Activated CD4-positive, alpha-beta T cell treated with anti-CD3 and anti-CD28 coated beads for 4 hours (primary cell): ENCODE data around the gene FSIP1.

ENCODE experiments used
- DNase-seq, 2 donors: peaks; one replicate each; pipeline ENCODE4 v3.0.0-alpha.2; 2020

FSIP1 gene

DNA sequence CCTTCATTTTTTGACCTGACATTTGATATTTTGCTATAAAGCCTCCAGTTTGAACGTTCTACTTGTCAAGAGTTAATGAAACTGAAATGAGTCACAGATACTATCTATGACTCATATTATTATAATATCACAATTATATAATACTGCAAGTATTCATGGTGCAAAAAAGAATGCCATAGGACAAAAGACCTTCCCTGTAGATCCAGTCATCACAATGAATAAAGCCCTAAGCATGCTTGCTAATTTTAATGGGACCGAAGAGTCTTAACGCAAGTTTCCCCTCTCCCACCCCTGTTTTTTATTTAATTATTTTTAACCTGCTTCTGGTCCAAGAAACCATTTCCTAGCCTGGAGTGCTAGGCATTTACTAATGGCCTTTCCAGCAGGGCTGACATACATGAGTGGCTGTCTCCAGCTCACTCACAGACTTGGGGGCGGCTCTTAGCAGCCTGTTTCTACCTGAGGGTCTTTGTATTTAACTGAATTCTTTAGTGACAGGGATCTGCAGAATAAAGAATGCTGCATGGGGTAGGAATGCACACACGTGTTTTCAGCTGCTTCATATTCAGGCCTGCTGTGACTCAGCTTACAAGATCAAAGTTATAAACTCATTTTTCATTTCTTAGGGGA is 140.5 kb downstream of the FSIP1 start:
- DNase-seq, result no peak

DNA sequence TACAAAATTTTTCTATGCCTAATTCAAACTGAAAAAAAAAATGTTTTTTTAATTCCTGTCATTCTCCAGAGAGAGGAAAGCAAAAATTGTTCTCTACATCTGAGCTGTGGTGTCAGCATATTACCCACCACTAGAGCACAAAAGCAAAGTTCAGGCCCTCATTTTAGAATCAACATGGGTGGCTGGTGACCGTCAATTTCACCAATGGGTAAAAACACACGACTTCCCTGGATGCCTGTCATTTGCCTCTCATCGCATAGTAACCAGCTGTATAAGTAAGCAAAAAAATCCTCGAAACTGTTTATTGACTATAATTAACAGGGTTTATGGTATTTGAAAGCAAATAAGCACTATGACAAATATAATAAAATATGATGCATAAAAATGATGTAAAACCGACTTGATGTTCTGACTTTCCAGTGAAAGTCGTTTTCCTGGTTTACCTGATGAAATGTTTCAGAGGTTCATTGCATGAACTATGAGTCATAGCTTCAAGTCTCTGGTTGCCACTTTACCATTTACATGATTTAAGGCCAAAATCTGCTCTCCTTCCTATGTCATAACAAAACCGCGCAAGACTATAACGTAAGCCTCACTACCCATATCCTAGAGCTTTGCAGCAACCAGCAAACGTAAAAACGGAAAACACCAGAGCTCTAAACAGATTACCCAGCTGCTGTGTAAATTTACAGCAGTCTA is 141.3 kb downstream of the FSIP1 start:
- DNase-seq, result no peak

DNA sequence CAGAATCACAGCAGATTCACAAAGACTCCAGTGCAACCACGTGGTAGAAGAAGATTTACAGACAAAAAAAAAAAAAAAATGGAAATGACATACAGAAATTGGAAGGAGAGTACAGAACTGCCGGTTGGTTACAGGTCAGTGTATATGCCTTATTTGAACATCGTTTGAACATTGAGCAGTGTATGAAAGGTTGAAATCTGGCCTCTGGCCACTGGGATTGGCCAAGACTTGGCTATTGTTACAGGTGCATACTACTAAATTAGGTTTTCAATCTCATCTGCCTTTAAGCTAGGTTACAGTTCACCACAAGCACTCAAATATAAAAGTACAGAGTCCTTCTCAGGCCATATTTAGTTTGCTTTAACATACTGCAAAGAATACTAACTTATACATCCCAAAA is 142.0 kb downstream of the FSIP1 start:
- no peak for DNase-seq

DNA sequence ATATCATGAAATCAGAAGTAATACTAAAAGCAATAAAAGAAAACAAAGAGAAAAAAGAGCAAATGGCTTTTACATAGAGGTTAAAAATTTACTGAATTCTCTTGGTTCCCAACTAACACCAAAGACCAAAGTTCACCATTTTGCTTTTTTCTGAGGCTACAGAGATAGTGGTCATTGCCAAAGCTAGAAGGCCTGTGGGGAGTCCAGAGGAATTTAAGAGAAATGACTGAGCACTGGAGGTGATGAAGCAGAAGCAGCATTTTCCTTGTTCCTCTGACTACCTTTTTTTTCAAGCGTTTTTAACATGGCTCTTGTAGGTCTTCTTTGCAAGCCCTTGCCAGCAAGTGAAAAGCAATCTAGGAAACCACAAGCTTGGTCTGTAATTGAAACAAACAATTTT is 143.6 kb downstream of the FSIP1 start:
- no peak for DNase-seq

DNA sequence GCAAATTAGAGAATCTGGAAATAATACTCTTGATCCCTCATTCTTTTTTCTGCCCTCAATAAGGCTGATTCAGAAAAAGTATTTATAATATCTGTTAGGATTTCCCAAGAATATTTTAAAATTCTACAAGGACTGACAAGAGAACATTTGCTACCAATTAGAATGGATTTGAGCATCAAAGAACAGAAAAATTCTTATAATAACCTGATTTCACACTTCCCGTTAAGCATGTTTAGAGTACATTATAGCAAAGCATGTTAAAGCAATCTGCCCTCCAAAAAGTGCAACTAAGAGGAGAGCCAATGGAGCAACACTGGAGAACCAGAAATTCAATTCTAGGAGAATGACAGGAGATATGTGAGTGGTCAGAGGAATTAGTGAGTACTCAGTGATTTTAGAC is 144.6 kb downstream of the FSIP1 start:
- no peak for DNase-seq

DNA sequence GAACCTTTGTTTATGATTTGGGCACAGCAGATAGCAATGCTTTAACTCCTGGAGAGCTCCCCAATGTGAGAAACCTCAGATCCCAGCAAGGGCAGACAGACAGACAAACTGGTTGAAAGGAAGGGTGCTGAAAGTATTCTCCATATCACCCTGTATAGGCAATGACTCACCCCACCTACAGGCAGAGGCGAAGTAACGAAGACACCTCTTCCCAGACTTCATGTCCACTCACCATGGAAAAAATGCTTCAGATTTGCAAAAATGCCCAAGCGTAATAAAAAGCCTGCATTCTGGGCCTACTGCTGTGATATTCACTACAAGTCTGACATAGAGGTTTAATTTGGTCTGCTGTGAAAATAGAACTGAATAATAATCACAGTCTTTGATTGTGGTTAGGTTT is 151.3 kb downstream of the FSIP1 start:
- DNase-seq, result peak; percentile 32 to 36

DNA sequence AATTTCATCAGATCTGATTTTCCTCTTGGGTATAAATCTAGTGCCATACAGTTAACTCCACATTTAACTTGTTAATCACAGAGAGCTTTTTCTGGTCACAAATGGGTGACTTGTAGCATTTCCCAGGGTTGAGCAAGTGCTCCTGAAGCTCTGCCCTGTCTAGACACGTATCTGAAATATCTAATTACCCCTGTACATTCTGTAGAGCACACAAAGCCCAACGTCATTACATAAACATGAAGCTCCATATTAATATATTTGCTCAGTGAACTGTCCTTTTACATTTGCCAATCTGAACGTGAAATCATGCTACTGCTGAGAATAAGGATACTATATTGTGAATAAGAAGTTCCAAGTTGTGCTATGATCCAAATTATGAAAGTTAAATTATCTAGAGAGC is 152.7 kb downstream of the FSIP1 start:
- no peak for DNase-seq

DNA sequence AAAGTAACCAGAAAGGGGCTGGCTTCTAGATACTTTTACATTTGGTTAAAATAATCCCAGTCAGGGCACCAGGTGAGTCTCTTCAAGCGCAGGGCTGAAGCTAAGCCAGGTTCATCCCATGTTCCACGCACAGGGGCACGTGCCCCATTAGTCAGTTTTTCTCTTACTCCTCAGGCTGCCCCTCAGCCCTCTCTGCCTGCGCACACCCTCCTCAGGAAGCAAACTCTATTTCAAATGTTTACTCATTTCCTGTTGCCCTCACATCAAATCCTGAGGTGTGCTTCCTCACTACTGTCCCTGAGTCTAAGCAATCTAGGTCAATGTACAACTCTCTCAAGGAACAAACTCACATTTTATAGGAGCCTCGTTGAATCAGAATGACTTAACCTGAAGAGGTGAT is 153.3 kb downstream of the FSIP1 start:
- peak; percentile 64 to 74 for DNase-seq

DNA sequence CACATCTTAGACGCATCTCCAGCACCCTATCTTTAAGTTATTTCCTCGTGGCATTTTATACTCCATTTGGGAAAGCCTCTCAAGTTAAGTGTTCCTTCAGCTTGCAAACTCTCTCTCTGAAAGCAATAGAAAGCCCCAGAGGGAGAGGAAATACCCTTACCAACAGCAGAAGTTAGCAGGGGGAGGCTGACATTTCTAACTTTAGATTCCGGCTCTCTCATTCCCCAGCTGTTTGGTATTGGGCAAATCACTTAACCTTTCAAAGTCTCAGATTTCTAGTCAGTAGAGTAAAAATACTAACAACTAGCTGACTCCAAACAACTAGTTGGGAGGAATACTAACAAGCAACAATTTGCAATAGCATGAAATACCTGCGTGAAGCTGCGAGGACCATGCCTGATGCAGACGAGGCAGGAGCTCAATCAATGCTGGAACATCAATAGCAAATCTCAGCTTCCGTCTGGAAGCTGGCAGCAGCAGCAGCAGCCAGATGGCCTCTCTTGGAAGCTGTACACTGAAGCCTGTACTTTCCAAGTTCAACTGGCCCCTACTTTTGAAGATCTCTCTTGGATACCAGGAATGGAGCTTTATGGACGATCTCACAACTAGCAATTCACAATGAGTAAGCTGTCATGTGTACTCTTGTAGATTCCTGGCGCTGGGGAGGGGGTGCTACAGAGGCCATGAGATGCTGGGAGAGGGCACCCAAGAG is 153.9 kb downstream of the FSIP1 start:
- no peak for DNase-seq

DNA sequence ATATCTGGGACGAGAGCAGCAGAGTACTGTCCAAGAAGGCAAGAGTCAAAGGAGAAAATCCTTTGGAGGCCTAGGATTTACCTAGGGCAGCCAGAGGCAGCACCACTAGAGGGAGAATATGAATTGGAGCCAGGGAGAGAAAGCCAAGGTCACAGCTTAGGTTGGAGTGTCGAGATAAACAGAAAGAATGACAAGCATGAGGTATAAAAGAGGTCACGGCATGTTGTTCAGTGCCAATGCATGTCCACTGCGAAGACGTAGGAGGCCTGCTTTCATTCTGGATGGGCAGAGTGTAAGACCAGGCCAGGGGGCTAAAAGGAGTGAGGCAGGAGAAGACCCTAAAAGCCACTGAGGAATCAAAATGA is 154.5 kb downstream of the FSIP1 start:
- DNase-seq, result no peak

DNA sequence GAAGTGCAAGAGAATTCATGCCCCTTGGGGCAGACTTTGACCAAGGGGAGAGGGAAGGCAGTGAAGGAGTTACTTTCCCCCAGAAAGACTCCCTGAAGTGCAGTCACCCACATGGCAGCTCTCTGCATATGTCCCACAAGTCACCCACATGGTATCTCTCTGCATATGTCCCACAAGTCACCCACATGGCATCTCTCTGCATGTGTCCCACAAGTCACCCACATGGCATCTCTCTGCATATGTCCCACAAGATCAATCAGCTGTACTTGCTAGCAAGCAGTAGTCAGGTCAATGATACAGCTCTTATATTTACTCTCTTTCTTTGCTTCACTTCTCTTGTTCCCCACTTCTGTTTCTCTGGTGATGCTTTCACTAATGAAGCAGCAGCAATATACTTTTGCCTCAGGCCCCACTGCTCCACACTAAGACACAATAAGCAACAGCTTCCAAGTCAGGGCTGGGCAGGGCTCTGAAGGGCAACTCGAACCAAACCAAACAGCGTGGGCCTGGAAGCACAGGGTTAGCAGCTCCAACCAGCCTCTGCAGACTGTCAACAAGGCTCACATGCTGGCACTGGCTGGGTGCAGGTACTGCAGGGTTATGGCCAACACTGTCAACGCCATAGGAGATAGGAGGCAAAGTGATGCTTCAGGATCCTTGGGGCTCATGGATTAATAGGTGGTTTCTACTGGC is 155.0 kb downstream of the FSIP1 start:
- DNase-seq, result no peak

DNA sequence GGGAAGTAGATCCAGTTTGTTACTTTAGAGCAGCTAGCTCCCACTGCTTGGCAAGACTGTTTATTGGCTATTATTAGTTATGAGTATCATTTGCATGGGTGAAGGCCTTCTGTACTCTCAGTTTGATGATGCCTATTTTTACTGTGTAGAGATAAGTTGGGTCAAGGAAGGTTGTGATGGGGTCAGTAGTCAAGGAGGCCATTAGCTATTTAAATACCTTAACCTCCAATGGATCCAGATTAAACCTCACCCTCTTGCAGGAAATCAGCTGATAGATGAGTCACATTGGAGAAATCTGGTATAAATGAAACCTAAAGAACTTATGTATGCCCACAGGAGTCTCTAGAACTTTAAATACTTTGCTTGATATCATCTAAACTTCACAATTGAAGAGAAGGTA is 156.8 kb downstream of the FSIP1 start:
- no peak for DNase-seq

DNA sequence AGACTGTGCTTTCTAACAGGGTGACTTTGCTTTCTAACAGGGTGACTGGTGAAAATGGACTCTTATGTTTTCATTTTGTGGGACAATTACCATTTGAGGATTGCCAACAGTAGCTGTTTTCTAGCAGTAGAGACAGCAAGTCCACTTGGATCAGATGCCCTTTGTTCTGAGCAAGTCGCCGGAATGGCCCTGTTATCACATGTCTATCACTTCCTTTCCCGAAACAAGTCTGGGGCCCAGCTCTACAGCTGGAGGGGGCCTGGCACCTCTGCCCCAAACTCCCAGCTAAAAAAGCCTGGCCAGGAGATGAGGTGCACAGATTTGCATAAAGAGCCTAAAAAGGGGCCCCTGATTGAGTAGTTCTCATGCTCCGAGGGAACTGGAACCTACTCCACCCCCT is 157.2 kb downstream of the FSIP1 start:
- DNase-seq, result no peak

DNA sequence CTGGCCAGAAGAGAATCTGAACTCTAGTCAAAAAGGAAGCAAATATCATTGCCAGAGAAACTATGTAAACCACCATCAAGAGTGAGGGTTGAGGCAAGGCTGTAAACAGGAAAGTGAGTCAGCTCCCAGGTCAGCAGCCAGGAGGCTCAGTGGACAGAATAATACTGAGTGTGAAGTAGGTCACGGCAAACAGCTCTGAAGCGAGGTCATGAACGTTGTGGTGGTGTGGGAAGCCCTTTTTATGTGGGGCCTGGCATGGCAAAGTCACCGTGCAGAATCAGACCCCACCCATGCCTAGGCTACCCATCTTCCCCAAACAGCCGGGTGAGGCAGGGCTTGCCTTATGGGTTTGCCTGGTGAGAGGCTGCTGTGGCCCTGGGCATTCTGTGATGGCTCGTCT is 157.8 kb downstream of the FSIP1 start:
- peak; percentile 42 to 59 for DNase-seq

DNA sequence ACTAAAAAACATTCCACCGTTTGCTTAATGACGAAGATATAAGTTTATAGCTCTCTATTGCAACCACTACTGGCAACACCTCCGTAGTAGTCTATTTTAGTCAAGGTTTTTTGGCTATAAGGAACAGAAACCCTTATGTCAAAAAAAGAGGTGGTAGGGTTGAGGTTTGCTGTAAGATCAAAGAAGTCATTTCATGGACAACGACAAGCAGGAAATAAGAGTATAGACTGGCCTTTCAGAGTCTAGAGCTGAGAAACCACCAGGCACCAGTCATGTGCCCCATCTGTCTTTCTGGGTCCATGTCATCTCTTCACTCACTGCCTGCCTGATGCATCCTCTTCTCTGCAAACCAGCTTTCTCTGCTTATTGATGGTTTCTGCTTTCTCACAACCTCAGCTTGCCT is 159.1 kb downstream of the FSIP1 start:
- peak in 1 of 2 donors; percentile 19 for DNase-seq

DNA sequence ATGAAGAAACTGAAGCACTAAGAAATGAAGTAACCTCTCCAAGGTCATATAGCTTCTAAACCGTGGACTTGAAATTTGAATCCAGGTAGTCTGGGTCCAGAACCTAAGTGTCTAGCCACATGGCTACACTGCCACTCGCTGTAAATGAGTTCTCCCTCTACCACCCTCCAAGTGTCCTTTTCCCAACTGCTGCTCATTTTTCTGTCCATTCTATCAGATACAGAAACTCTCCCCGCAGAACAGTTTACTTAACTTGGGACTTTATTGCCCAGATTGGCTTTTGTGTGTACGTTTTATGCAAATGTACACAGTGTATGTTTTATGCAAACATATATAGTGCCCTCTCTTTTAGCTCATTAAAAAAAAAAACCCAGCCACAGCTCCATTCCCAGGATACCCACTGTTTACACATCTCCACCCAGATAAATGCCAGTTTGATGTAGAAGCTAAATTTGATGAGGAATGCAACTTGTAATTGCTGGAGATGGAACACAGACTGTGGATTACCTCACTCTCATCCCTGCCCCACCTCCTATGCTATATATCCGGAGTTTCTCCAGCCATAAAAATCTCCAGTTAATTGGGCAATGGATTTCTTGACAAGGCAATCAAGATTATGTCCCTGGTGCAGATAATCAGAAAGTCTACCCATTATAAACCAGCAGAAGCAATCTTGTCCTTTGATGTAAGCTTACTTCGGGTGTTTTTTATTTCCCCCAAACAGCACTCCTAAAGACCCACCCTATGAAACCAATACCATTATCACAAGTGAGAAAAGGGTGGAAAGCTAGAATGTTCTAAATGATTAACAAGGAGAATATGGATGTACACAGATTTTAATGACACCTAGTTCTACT is 159.8 kb downstream of the FSIP1 start:
- no peak for DNase-seq

DNA sequence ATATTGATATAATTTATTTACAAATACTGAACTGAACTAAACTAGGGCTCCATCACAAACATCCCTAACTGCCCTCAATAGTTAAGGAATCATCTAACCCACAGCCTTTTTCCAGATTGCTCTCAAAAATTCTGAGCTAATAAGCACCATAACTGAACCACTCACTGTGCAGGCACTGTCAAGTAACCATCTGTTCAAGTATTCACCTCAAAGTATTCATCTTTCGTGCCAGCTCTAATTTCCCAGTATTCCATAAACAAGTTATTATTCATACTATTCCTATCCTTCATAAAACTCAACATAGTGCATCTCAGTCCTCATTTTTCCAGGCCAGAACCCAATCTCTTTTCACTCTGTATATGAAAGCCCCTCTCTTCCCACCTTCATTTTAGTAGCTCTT is 160.7 kb downstream of the FSIP1 start:
- no peak for DNase-seq

DNA sequence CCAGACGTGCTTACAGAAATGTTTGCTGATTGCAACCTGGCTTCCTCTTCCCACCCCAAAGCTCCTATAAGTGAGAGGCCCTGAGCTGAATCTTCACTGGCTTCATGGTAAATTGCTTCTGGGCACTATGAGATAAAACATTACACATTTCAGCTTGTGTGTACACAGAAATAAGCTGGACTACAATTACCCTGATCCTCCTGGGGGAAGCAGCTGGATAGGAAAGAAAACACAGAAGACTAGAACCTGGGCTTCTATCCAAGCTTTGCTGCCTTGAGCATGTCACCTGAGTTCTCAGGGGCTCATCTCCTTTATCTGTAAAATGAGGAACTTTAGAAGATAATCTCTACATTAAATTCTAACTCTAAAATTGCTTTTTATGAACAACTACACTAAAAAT is 161.4 kb downstream of the FSIP1 start:
- DNase-seq, result no peak

DNA sequence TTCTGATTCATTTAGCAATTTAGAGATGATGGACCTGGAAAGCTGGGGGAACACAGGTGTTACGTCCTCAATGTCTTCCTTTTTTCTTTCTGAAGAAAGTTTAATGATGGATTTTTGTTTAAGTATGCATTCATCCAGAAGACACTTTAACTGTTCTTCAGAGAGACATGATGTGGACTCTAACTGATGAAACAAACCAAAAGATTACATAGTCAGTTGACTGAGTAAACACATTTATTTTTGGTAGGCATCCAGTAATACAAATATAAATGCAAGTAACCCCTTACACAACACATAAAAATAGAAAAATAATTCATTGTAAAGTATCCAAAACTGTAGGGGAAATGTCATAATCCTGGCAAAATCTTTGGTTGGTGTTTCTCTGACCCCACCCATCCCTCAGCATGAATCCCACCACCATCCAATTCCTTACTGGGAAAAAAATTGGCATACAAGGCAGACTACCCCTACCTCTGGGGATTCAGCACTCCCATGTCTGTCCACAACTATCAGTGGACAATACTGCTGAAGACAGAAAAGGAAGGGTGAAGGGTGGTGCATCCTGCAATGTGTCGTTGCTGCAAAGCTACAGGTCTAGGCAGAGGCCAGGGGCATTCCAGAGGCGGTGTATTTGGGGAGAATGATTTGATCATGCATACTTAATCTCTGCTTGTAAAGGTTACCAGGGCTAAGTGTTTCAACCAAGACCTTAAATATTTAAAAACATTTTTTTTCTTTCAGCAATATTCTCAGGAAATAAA is 164.4 kb downstream of the FSIP1 start:
- no peak for DNase-seq

DNA sequence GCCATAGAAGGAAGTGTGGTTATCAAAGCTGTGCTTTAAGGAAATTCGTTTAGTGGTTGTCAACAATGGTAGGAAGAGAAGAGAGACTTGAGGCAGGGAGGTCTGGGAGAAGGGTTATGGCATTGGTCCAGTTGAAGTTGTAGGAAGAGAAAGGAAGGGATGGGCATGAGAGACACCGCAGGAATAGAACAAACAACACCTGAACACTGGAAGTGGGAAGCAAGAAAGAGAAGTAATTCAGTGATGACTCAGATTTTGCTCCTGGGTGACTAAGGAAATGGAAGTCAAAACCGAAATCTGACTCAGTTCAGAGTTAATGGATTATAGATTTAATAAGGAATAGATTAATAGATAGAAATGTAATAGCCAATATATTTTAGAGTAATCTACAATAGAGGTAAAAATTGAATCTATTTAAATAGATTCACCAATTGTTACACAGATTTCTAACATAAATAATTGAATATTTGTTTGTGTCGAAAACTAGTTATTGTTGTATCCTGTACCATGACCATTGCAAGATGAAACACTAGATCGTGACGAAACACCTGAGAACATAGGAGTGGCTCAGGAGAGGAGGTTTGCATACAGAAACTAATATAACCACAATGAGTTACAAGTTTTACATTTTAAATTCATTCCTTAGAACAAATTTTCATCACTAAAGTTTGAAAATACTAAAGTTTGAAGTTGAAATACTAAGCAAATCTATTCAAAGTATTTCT is 165.7 kb downstream of the FSIP1 start:
- no peak for DNase-seq

DNA sequence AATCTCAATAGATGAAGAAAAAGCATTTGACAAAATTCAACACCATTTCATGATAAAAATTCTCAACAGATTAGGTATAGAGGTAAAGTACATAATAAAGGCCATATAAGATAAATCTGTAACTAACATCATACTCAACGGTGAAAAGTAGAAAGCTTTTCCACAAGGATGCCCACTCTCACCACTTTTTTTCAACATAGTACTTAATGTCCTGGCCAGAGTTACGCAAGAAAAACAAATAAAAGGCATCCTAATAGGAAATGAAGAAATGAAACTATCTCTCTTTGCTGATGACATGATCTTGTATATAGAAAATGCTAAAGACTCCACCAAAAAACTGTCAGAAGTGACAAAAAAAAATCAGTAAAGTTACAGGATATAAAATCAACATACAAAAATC is 168.8 kb downstream of the FSIP1 start:
- no peak for DNase-seq
